Tibial nerve (tissue), 3 donors: ENCODE data around the gene NAIF1.

Source experiments
- POLR2A ChIP-seq, 2 donors: fragments of 450-650 bp; IDR thresholded peaks; one replicate each; pipeline ENCODE4 v1.6.1; 2017; ENCODE audit warnings: antibody characterized with exemption in 2 of 2, mild to moderate bottlenecking in 2 of 2, moderate library complexity in 2 of 2
- TF ChIP-seq, protein P1 (sequence below), 5 experiments: fragments of 200-600 bp in 3 of 5; fragments of 450-650 bp in 2 of 5; sonication (generic) in 3 of 5; IDR thresholded peaks; one replicate each; pipeline ENCODE4 v1.5.1; 2016 to 2019; ENCODE audit warnings: antibody characterized with exemption in 5 of 5, mild to moderate bottlenecking in 3 of 5, moderate library complexity in 2 of 5

DNA sequence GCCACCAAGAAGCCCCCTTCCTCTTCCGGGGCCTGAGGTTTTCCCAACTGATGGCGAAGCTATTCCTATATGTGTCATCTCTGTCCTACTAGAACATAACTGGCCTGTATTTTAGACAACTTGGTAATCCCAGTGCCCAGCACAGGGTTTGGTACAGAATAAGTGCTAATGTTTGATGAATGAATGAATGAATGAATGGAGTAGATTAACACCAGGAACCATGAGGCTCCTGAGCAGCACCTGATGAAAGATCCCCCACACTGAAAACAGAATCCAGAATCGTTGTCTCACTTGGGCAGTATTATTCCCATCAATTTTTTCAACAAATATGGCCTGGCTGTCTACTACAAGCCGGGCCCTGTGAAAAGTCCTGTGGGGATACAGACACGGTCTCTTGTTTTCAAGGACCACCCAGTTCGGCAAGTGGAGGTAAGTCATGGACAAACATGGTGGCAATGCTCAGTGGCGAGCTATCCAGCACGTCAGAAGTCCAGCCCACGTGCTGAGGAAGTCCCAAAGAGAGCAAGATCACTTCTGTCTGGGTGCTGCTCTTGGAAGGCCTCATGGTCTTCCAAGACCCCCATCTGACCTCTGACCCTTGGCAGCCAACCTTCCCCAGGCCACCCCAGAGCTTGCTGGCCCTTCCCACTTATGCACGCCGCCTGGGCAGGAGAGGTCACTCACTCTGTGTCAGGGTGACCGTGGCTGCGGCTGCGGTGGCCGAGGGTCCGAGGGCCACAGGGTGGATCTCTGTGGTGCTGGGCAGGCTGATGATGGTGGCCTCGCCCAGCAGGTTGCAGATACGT, 1.0 kb downstream of the NAIF1 start:
- TF ChIP-seq POLR2A (IDR thresholded peaks at IDR 0.05), result no peak
- TF ChIP-seq, protein P1, sequence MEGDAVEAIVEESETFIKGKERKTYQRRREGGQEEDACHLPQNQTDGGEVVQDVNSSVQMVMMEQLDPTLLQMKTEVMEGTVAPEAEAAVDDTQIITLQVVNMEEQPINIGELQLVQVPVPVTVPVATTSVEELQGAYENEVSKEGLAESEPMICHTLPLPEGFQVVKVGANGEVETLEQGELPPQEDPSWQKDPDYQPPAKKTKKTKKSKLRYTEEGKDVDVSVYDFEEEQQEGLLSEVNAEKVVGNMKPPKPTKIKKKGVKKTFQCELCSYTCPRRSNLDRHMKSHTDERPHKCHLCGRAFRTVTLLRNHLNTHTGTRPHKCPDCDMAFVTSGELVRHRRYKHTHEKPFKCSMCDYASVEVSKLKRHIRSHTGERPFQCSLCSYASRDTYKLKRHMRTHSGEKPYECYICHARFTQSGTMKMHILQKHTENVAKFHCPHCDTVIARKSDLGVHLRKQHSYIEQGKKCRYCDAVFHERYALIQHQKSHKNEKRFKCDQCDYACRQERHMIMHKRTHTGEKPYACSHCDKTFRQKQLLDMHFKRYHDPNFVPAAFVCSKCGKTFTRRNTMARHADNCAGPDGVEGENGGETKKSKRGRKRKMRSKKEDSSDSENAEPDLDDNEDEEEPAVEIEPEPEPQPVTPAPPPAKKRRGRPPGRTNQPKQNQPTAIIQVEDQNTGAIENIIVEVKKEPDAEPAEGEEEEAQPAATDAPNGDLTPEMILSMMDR (IDR thresholded peaks at IDR 0.05), result no peak
